A549 (cell line): Measurements from ENCODE around the gene SLC10A3. TPM values are rescaled to one million over a fixed set of nuclear protein-coding genes. Genes with fewer than 3 reads are reported as not detected.

Source experiments
- ATAC-seq, 2 experiments: fragments of 200-7000 bp in 1 of 2; fragments of >200 bp in 1 of 2; cut with Nextera tagmentation in 1 of 2; cut with Tn5 transposase in 1 of 2; 3 replicates each; pipeline versions ENCODE4 v1.8.0 to v1.9.1; 2018 to 2020; ENCODE audit warnings: mild to moderate bottlenecking in 1 of 2, moderate library complexity in 1 of 2
- CTCF ChIA-PET: fragments of 300-600 bp; sonication (Branson Sonifier 250); formaldehyde crosslinking; extraction: SDS; loops from one replicate; lab custom pipeline; 2021; ENCODE audit warnings: antibody characterized with exemption, inconsistent platforms; lab: Yijun Ruan, JAX
- POLR2A ChIA-PET: fragments of 350-600 bp; formaldehyde crosslinking; extraction: SDS; loops from one replicate; lab custom pipeline; 2021; ENCODE audit warnings: antibody characterized with exemption, inconsistent platforms; lab: Yijun Ruan, JAX
- DNase-seq, 2 experiments: peaks; one replicate each; pipeline versions ENCODE4 v3.0.0 to v3.0.0-alpha.2; 2011 to 2016; ENCODE audit warnings: low read depth in 1 of 2, low spot score in 1 of 2
- FAIRE-seq: peaks from 2 replicates; lab custom pipeline; 2011; peaks lifted over from hg19 to GRCh38; lab: Jason Lieb, UNC
- H3K27ac ChIP-seq, 2 experiments: fragments of >200 bp; sonication (Bioruptor Twin); formaldehyde crosslinking; 3 replicates each; pipeline ENCODE4 v1.5.1; 2016 to 2017
- H3K4me1 ChIP-seq: fragments of >200 bp; sonication (Bioruptor Twin); formaldehyde crosslinking; 3 replicates; pipeline ENCODE4 v1.6.1; 2016
- H3K4me2 ChIP-seq: fragments of >200 bp; sonication (Bioruptor Twin); formaldehyde crosslinking; 3 replicates; pipeline ENCODE4 v1.6.1; 2016
- H3K4me3 ChIP-seq: fragments of >200 bp; sonication (Bioruptor Twin); formaldehyde crosslinking; 3 replicates; pipeline ENCODE4 v1.5.1; 2016
- H3K9me3 ChIP-seq: fragments of >200 bp; sonication (Bioruptor Twin); formaldehyde crosslinking; 3 replicates; pipeline ENCODE4 v1.6.1; 2016
- CHD2 ChIP-seq: fragments of 150-350 bp; IDR thresholded peaks from 2 replicates; pipeline ENCODE4 v1.6.1; 2014; ENCODE audit warnings: low read length; ENCODE audit not compliant: partially characterized antibody
- ESRRA ChIP-seq: fragments of 150-350 bp; IDR thresholded peaks from 2 replicates; pipeline ENCODE4 v1.6.1; 2014; ENCODE audit warnings: mild to moderate bottlenecking, low read length, borderline replicate concordance
- HEYL ChIP-seq: fragments of 250-450 bp; sonication (Bioruptor Pico); IDR thresholded peaks from 2 replicates; pipeline ENCODE4 v1.8.0; 2021; ENCODE audit warnings: mild to moderate bottlenecking, moderate library complexity
- HOXA7 ChIP-seq: fragments of 250-450 bp; sonication (Bioruptor Pico); IDR thresholded peaks from 2 replicates; pipeline ENCODE4 v1.5.0; 2020; ENCODE audit warnings: mild to moderate bottlenecking, moderate library complexity
- HOXB13 ChIP-seq: fragments of 250-450 bp; sonication (Bioruptor Pico); IDR thresholded peaks from 2 replicates; pipeline ENCODE4 v1.5.0; 2020; ENCODE audit warnings: low read depth, mild to moderate bottlenecking, moderate library complexity
- HOXB5 ChIP-seq: fragments of 250-450 bp; sonication (Bioruptor Pico); IDR thresholded peaks from 2 replicates; pipeline ENCODE4 v1.5.0; 2020; ENCODE audit warnings: mild to moderate bottlenecking, moderate library complexity
- JUNB ChIP-seq: fragments of >200 bp; sonication (Bioruptor Twin); formaldehyde crosslinking; IDR thresholded peaks from 2 replicates; pipeline ENCODE4 v1.6.1; 2016
- KDM5A ChIP-seq: fragments of 200-600 bp; sonication (generic); IDR thresholded peaks from 2 replicates; pipeline ENCODE4 v1.6.1; 2016; ENCODE audit warnings: antibody characterized with exemption, mild to moderate bottlenecking
- NFE2L2 ChIP-seq: fragments of 150-350 bp; conservative IDR thresholded peaks from 2 replicates; pipeline ENCODE4 v1.6.1; 2014; ENCODE audit warnings: low read length
- NPAS2 ChIP-seq: fragments of 250-450 bp; sonication (Bioruptor Pico); IDR thresholded peaks from 2 replicates; pipeline ENCODE4 v1.8.0; 2022; ENCODE audit warnings: mild to moderate bottlenecking, moderate library complexity, borderline replicate concordance
- NR3C1 ChIP-seq: fragments of >200 bp; sonication (Bioruptor Twin); formaldehyde crosslinking; IDR thresholded peaks from 3 replicates; pipeline ENCODE4 v1.6.1; 2017
- POLR2A ChIP-seq: IDR thresholded peaks from 2 replicates; pipeline ENCODE4 v1.6.1; 2012; ENCODE audit warnings: mild to moderate bottlenecking, low read length
- POLR2AphosphoS2 ChIP-seq: conservative IDR thresholded peaks from 2 replicates; pipeline ENCODE4 v1.6.1; 2012; ENCODE audit warnings: low read length, improper control_type of control experiment, inconsistent platforms
- RARB ChIP-seq: fragments of 250-450 bp; sonication (Bioruptor Pico); IDR thresholded peaks from 2 replicates; pipeline ENCODE4 v1.8.0; 2021; ENCODE audit warnings: mild to moderate bottlenecking, moderate library complexity
- RCOR1 ChIP-seq: fragments of 150-350 bp; IDR thresholded peaks from 2 replicates; pipeline ENCODE4 v1.6.1; 2014; ENCODE audit warnings: antibody characterized with exemption, low read length, low read depth
- TFCP2L1 ChIP-seq: fragments of 250-450 bp; sonication (Bioruptor Pico); IDR thresholded peaks from 2 replicates; pipeline ENCODE4 v1.5.0; 2021; ENCODE audit warnings: mild to moderate bottlenecking
- ZC3H11A ChIP-seq: fragments of 450-650 bp; IDR thresholded peaks from 2 replicates; pipeline ENCODE4 v1.6.1; 2014; ENCODE audit warnings: antibody characterized with exemption, mild to moderate bottlenecking
- ZNF302 ChIP-seq: fragments of 250-450 bp; sonication (Bioruptor Pico); IDR thresholded peaks from 2 replicates; pipeline ENCODE4 v1.9.0; 2021; ENCODE audit warnings: inconsistent platforms, mild to moderate bottlenecking, moderate library complexity
- WGBS: methylation state at CpG from one replicate; pipeline ENCODE4 v1.1.6; 2017; ENCODE audit errors: missing lambda C conversion rate; 5-methylcytosine and 5-hydroxymethylcytosine counted together
- polyA plus RNA-seq, 4 experiments: library from polyadenylated mRNA; depleted of rRNA in 3 of 4; stranded (reverse); fragments of >200 nt; fragmentation: RNase III in 1 of 4; extraction: RNeasy Plus Mini Kit Qiagen cat#74134 plus additional on column Dnase treatment in 1 of 4; gene quantifications; 2 replicates in 3 of 4; 3 replicates in 1 of 4; pipeline ENCODE4 v1.2.3, GENCODE V29; 2011 to 2017
- TF ChIP-seq, protein P1 (sequence below): IDR thresholded peaks from 2 replicates; pipeline ENCODE4 v1.6.1; 2012
- TF ChIP-seq, protein P2 (sequence below): fragments of 150-350 bp; IDR thresholded peaks from 2 replicates; pipeline ENCODE4 v1.6.1; 2014; ENCODE audit warnings: low read depth, mild to moderate bottlenecking, low read length
- TF ChIP-seq, protein P3 (sequence below): fragments of >200 bp; sonication (Bioruptor Twin); formaldehyde crosslinking; IDR thresholded peaks from 2 replicates; pipeline ENCODE4 v1.6.1; 2016

SLC10A3 gene
- polyA plus RNA-seq, 2 of the 4 experiments (the other 2 are of a cell fraction): 9.0 to 21.7 TPM

DNA sequence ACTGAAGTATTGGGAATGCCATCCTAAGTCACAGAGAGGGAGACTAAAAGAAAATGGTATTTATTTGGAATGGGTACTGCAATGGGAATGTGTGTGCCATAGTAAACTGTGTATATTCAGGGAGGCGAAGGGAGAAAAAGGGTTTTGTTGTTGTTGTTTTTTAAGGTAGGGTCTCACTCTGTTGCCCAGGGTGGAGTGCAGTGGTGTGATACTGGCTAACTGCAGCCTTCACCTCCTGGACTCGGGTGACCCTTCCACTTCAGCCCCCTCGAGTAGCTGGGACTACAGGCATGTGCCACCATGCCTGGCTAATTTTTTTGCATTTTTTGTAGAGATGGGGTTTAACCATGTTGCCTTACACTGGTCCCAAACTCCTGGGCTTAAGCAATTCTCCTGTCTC, 4.3 kb upstream of the SLC10A3 start:
- ATAC-seq (no peak), DNase-seq (no peak), FAIRE-seq (no peak)
- Histone ChIP-seq H3K4me3 (no peak overlapping the region), H3K9me3 (no peaks in the 10 kb centered on the region), H3K4me1 (peaks cover 4% of the 10 kb centered on the region; the same call in 2 of the 3 replicates), H3K27ac (no peak overlapping the region), H3K4me2 (no peak overlapping the region)
- no peak for TF ChIP-seq ZNF302 (CRISPR knock-in tag)
- TF ChIP-seq NPAS2 (CRISPR knock-in tag): no peak
- TF ChIP-seq POLR2A: no peak
- TF ChIP-seq, protein P1, sequence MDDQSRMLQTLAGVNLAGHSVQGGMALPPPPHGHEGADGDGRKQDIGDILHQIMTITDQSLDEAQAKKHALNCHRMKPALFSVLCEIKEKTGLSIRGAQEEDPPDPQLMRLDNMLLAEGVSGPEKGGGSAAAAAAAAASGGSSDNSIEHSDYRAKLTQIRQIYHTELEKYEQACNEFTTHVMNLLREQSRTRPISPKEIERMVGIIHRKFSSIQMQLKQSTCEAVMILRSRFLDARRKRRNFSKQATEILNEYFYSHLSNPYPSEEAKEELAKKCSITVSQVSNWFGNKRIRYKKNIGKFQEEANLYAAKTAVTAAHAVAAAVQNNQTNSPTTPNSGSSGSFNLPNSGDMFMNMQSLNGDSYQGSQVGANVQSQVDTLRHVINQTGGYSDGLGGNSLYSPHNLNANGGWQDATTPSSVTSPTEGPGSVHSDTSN: no peak
- TF ChIP-seq HOXA7 (CRISPR knock-in tag): no peak
- TF ChIP-seq RCOR1: no peak
- TF ChIP-seq, protein P2, sequence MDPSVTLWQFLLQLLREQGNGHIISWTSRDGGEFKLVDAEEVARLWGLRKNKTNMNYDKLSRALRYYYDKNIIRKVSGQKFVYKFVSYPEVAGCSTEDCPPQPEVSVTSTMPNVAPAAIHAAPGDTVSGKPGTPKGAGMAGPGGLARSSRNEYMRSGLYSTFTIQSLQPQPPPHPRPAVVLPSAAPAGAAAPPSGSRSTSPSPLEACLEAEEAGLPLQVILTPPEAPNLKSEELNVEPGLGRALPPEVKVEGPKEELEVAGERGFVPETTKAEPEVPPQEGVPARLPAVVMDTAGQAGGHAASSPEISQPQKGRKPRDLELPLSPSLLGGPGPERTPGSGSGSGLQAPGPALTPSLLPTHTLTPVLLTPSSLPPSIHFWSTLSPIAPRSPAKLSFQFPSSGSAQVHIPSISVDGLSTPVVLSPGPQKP: no peak
- no peak for TF ChIP-seq HEYL (CRISPR knock-in tag)
- no peak for TF ChIP-seq NR3C1
- no peak for TF ChIP-seq KDM5A
- TF ChIP-seq TFCP2L1 (CRISPR knock-in tag): no peak
- TF ChIP-seq HOXB13 (CRISPR knock-in tag): no peak
- POLR2A ChIA-PET: no interaction called here
- CTCF ChIA-PET: no interaction called here
- WGBS: 66% methylated on average over 3 of the region's 3 CpGs

DNA sequence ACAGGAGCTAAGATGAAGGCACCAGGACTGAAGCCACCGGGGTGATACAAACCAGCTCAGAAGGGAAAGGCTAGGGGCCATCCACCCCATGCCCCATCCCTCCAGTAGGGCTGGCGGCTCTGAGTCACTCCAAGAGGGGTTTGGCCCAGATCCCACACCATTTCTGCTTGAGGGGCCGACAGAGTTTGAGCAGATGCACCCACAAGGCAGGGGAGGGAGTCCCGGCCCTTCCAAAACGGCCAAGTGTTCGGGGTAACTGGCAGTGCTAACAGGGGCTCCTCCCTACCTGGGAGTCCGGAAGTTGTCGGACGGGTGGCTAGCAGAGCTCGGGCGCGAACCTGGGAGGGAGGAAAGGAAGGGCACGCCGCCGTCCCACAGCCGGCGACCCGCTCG, 412 bp downstream of the SLC10A3 start:
- peaks cover 21% of the 10 kb centered on the region; the same call in 2 of the 3 replicates for H3K4me1 ChIP-seq
- POLR2A ChIA-PET: interaction anchor here (0.6 to 2.6 kb wide), 12 partner anchors 9 to 92 kb away, joined by 3 to 8 read pairs (median 4); partner anchors contain the start of genes FAM3A, LAGE3, PLXNA3 and RPL10
- FAIRE-seq: no peak
- peak; percentile 22 to 31 for DNase-seq
- WGBS: 4% methylated on average over 13 of the region's 19 CpGs
- H3K4me2 ChIP-seq: peak overlapping the region; percentile 80
- H3K9me3 ChIP-seq: no peaks in the 10 kb centered on the region
- CTCF ChIA-PET: interaction anchor here (0.8 to 2.4 kb wide), 8 partner anchors 9 to 117 kb away, joined by 3 to 13 read pairs (median 4); no protein-coding TSS in a partner anchor
- TF ChIP-seq NFE2L2 (no peak), POLR2AphosphoS2 (no peak), ZC3H11A (no peak), CHD2 (no peak)
- peak; percentile 24 to 33 for ATAC-seq
- peak overlapping the region; percentile 88 to 96 for H3K27ac ChIP-seq
- peak overlapping the region; percentile 74 for H3K4me3 ChIP-seq

DNA sequence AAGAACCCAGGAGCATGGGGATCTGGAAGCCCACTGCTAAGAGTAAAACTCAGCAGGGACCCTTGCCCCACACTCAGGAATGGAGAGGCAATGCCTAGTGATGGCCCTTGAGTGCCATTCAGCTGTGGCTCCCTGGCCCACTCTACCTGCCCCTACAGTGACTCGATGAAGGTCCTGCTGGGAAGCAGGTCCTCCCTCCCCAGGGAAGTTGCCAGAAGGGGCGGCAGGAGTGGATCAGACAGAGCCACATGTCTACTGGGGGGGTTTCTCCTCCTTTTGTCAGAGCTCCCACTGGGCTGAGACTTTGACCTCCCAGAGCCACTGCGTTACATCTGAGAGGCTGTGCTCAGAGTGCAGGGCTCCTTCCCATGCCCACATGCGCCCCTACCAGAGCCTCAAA, 1.2 kb downstream of the SLC10A3 start:
- 92% methylated on average over 4 of the region's 4 CpGs for WGBS
- H3K4me1 ChIP-seq: peaks cover 29% of the 10 kb centered on the region
- TF ChIP-seq TFCP2L1 (CRISPR knock-in tag): no peak
- TF ChIP-seq, protein P3, sequence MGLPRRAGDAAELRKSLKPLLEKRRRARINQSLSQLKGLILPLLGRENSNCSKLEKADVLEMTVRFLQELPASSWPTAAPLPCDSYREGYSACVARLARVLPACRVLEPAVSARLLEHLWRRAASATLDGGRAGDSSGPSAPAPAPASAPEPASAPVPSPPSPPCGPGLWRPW: no peak
- TF ChIP-seq JUNB: no peak
- no peak for TF ChIP-seq HOXB5
- no peak for TF ChIP-seq ESRRA
- TF ChIP-seq RARB (CRISPR knock-in tag): no peak
- H3K27ac ChIP-seq: peak overlapping the region in 1 of 2 experiments; percentile 8; a peak in 1 of 6 replicates
- no peak for DNase-seq
- peak overlapping the region; percentile 80 for H3K4me2 ChIP-seq
- no peaks in the 10 kb centered on the region for H3K9me3 ChIP-seq
- no peak overlapping the region; the same call in 2 of the 3 replicates for H3K4me3 ChIP-seq
- CTCF ChIA-PET: interaction anchor here (0.5 to 2.4 kb wide), 7 partner anchors 9 to 116 kb away, joined by 3 to 13 read pairs (median 4); no protein-coding TSS in a partner anchor
- no peak for ATAC-seq
- POLR2A ChIA-PET: interaction anchor here (1.0 to 2.6 kb wide), 2 partner anchors 11 to 27 kb away, joined by 3 to 8 read pairs; partner anchors contain the start of genes FAM3A and LAGE3
- no peak for FAIRE-seq
